Neural cell (in vitro differentiated cells): Measurements from ENCODE around the gene SFXN1.

Source experiments
- CTCF ChIP-seq: fragments of 450-650 bp; IDR thresholded peaks from 2 replicates; pipeline ENCODE4 v1.5.1; 2014; ENCODE audit warnings: antibody characterized with exemption, mild to moderate bottlenecking, moderate library complexity; ENCODE audit not compliant: poor library complexity, severe bottlenecking
- EP300 ChIP-seq: fragments of 450-650 bp; conservative IDR thresholded peaks from 2 replicates; pipeline ENCODE4 v1.6.1; 2014; ENCODE audit warnings: antibody characterized with exemption, mild to moderate bottlenecking, moderate library complexity; ENCODE audit not compliant: poor library complexity, severe bottlenecking
- EZH2 ChIP-seq: fragments of 200-600, 300-800 bp; shearing (Covaris generic), sonication (generic); IDR thresholded peaks from 2 replicates; pipeline ENCODE4 v1.6.1; 2014; ENCODE audit warnings: antibody characterized with exemption, low read length, borderline replicate concordance, mild to moderate bottlenecking; ENCODE audit not compliant: insufficient read depth, poor library complexity, severe bottlenecking
- MXI1 ChIP-seq: fragments of 450-650 bp; conservative IDR thresholded peaks from 2 replicates; pipeline ENCODE4 v1.6.1; 2014; ENCODE audit warnings: antibody characterized with exemption, mild to moderate bottlenecking; ENCODE audit not compliant: poor library complexity, severe bottlenecking
- POLR2AphosphoS5 ChIP-seq: IDR thresholded peaks from 2 replicates; pipeline ENCODE4 v1.6.1; 2012
- RAD21 ChIP-seq: fragments of 450-650 bp; conservative IDR thresholded peaks from 2 replicates; pipeline ENCODE4 v1.6.1; 2014; ENCODE audit warnings: antibody characterized with exemption, mild to moderate bottlenecking, moderate library complexity
- REST ChIP-seq: IDR thresholded peaks from 2 replicates; pipeline ENCODE4 v1.6.1; 2012; ENCODE audit warnings: borderline replicate concordance
- SMC3 ChIP-seq: fragments of 450-650 bp; conservative IDR thresholded peaks from 2 replicates; pipeline ENCODE4 v1.6.1; 2014; ENCODE audit warnings: antibody characterized with exemption, mild to moderate bottlenecking, moderate library complexity; ENCODE audit not compliant: poor library complexity

GRCh38 chr5:175557778-175558177 lies 79.4 kb downstream of the SFXN1 start:
- TF ChIP-seq CTCF, result no peak
- TF ChIP-seq EZH2, result no peak
- TF ChIP-seq POLR2AphosphoS5, result no peak
- TF ChIP-seq REST, result no peak
- no peak for TF ChIP-seq RAD21
- no peak for TF ChIP-seq EP300
- no peak for TF ChIP-seq SMC3
- TF ChIP-seq MXI1, result no peak
